ENCODE measurements around the gene MAP3K4. TPM values are rescaled to one million over a fixed set of nuclear protein-coding genes. Genes with fewer than 3 reads are reported as not detected.
A peak's percentile ranks its signal among the peaks of the same experiment; 100 is the strongest.

The MAP3K4 gene
- total RNA-seq, 1 experiment from 2014 or later: 54.3 TPM

GRCh38 chr6:161135695-161136591 is 144.4 kb downstream of the MAP3K4 start:
- H3K27me3 ChIP-seq (ENCODE audit: insufficient read depth, low read length): no peaks in the 10 kb centered on the region
- H3K9me3 ChIP-seq (ENCODE audit: control insufficient read depth, low read depth, low read length): no peaks in the 10 kb centered on the region
- no peak overlapping the region for H2AK5ac ChIP-seq (ENCODE audit: insufficient read length, low read length)
- no peaks in the 10 kb centered on the region for H3K4me1 ChIP-seq (ENCODE audit: insufficient read depth, low read length)
- H2AFZ ChIP-seq (ENCODE audit: low read length): no peak overlapping the region
- no peak overlapping the region for H3K14ac ChIP-seq (ENCODE audit: insufficient read depth, low read length)
- no peak overlapping the region for H2BK5ac ChIP-seq (ENCODE audit: insufficient read length, low read length)
- no peak for TF ChIP-seq CTCF (conservative IDR thresholded peaks at IDR 0.05)
- H3K9ac ChIP-seq (ENCODE audit: extremely low read depth, insufficient read length, low read length): no peak overlapping the region
- no peaks in the 10 kb centered on the region; the same call in none of the 2 replicates for H3K27me3 Mint-ChIP-seq (ENCODE audit: low read depth)
- no peak overlapping the region for H3K23ac ChIP-seq (ENCODE audit: insufficient read length, low read depth, low read length)
- no peak overlapping the region for H3K18ac ChIP-seq (ENCODE audit: insufficient read length, low read depth, low read length)
- no peak overlapping the region for H2BK12ac ChIP-seq (ENCODE audit: insufficient read length, low read depth, low read length)
- H3K4ac ChIP-seq (ENCODE audit: low read depth, low read length): no peak overlapping the region
- H3K9me3 Mint-ChIP-seq: no peaks in the 10 kb centered on the region
- no peak overlapping the region for H2BK20ac ChIP-seq (ENCODE audit: low read depth, low read length, poor library complexity, severe bottlenecking)
- no peaks in the 10 kb centered on the region for H3K79me1 ChIP-seq (ENCODE audit: insufficient read depth, low read depth, low read length, poor library complexity, severe bottlenecking)
- no peaks in the 10 kb centered on the region for H3K79me2 ChIP-seq (ENCODE audit: insufficient read depth, low read length)
- H3K4me1 Mint-ChIP-seq: peaks cover 0 to 10% of the 10 kb centered on the region in 2 experiments; a peak in 2 of 4 replicates
- no peak overlapping the region for H3K27ac ChIP-seq (ENCODE audit: insufficient read length, low read depth, low read length)
- no peaks in the 10 kb centered on the region for H4K20me1 ChIP-seq (ENCODE audit: control insufficient read depth, insufficient read depth, insufficient read length)
- H3K4me3 Mint-ChIP-seq: no peak overlapping the region
- H4K5ac ChIP-seq (ENCODE audit: insufficient read length, low read depth, low read length): no peak overlapping the region
- H2BK15ac ChIP-seq (ENCODE audit: low read depth, low read length): no peak overlapping the region
- H3T11ph ChIP-seq (ENCODE audit: low read length): no peak overlapping the region
- H4K91ac ChIP-seq (ENCODE audit: insufficient read length, low read depth, low read length): no peak overlapping the region
- no peak overlapping the region for H3K4me2 ChIP-seq (ENCODE audit: insufficient read depth, insufficient read length, low read length)
- DNase-seq: no peak
- H2BK120ac ChIP-seq (ENCODE audit: low read depth, low read length, poor library complexity, severe bottlenecking): no peak overlapping the region
- H3K23me2 ChIP-seq (ENCODE audit: insufficient read length, low read depth, low read length, poor library complexity, severe bottlenecking): no peaks in the 10 kb centered on the region
- peaks cover 18 to 63% (median 54%) of the 10 kb centered on the region in 3 experiments for H3K36me3 Mint-ChIP-seq (ENCODE audit: insufficient read depth in 1 of 3, low read depth in 3 of 3)
- no peak overlapping the region for H4K8ac ChIP-seq (replicated peaks; ENCODE audit: insufficient read length, low read depth, low read length)
- peak overlapping the region in 1 of 3 experiments; percentile 83; a peak in 4 of 7 replicates for H3K27ac Mint-ChIP-seq
- WGBS (ENCODE audit: extremely low coverage, insufficient read length, low lambda C conversion rate): no CpG with 5 or more reads among the region's 23 CpGs
- no peak overlapping the region for H3K56ac ChIP-seq (ENCODE audit: insufficient read length, low read depth, low read length)
